HCT116 (cell line): ENCODE results near the gene HSPG2.

ENCODE experiments used
- CTCF ChIP-seq, 3 experiments: fragments of 200-600 bp in 1 of 3; sonication (generic) in 1 of 3; IDR thresholded peaks in 2 of 3; conservative IDR thresholded peaks in 1 of 3; 2 replicates each; pipeline ENCODE4 v1.5.1; 2012 to 2017; ENCODE audit warnings: low read depth in 2 of 3, low read length in 2 of 3, antibody characterized with exemption in 1 of 3, borderline replicate concordance in 1 of 3, control low read depth in 1 of 3, mild to moderate bottlenecking in 1 of 3, mixed read lengths in 1 of 3, mixed run types in 1 of 3, moderate library complexity in 1 of 3; ENCODE audit not compliant: insufficient read depth in 1 of 3
- EZH2 ChIP-seq: fragments of 200-600 bp; sonication (generic); IDR thresholded peaks from 2 replicates; pipeline ENCODE4 v1.6.1; 2017; ENCODE audit warnings: antibody characterized with exemption, mixed run types
- EZH2phosphoT487 ChIP-seq: fragments of 200-600 bp; IDR thresholded peaks from 2 replicates; pipeline ENCODE4 v1.6.1; 2018; ENCODE audit warnings: antibody characterized with exemption, borderline replicate concordance
- MAX ChIP-seq: IDR thresholded peaks from 2 replicates; pipeline ENCODE4 v1.6.1; 2012
- POLR2A ChIP-seq: IDR thresholded peaks from 2 replicates; pipeline ENCODE4 v1.7.0; 2011; ENCODE audit warnings: borderline replicate concordance; ENCODE audit not compliant: insufficient read depth, insufficient read length; ENCODE audit errors: extremely low read depth
- POLR2AphosphoS5 ChIP-seq: IDR thresholded peaks from 2 replicates; pipeline ENCODE4 v1.6.1; 2011; ENCODE audit warnings: mild to moderate bottlenecking, low read depth, low read length, moderate library complexity

- TF ChIP-seq MAX (no peak), CTCF (IDR thresholded peaks at IDR 0.05 in 2 of 3, conservative IDR thresholded peaks at IDR 0.05 in 1 of 3; ENCODE audit: borderline replicate concordance in 1 of 3, insufficient read depth in 1 of 3, low read depth in 2 of 3, low read length in 2 of 3) (no peak), POLR2AphosphoS5 (no peak), POLR2A (no peak), EZH2 (no peak), EZH2phosphoT487 (no peak)
Measured at GRCh38 chr1:21801100-21801499, 136.0 kb downstream of the HSPG2 start.
